ENCODE measurements around the gene KRT72.

- TF ChIP-seq CTCF (IDR thresholded peaks at IDR 0.05) = no peak
- TF ChIP-seq POLR2A (IDR thresholded peaks at IDR 0.05) = no peak
These were observed at the start of gene KRT72 for GRCh38 chr12:52600941-52601481.
